Right lobe of liver (tissue), 4 donors: ENCODE results near the gene NDC1.

Source experiments
- CTCF ChIP-seq, 4 donors: fragments of 200-600 bp in 3 of 4; fragments of 450-650 bp in 1 of 4; IDR thresholded peaks; one replicate each; pipeline versions ENCODE4 v1.5.1 to v1.8.0; 2016 to 2022; ENCODE audit warnings: antibody characterized with exemption in 4 of 4, mild to moderate bottlenecking in 2 of 4
- POLR2A ChIP-seq: fragments of 450-650 bp; IDR thresholded peaks from one replicate; pipeline ENCODE4 v1.6.1; 2017; ENCODE audit warnings: antibody characterized with exemption, mild to moderate bottlenecking
- donor health status: DM: no; HTN: no; CAD: no.
- donor health status: DM: no; HTN: no; CAD: no.
- donor health status: DM: no; HTN: yes; CAD: no.

- TF ChIP-seq POLR2A, result no peak
- TF ChIP-seq CTCF (IDR thresholded peaks at IDR 0.05), result no peak
These were observed 112.8 kb downstream of the NDC1 start for GRCh38 chr1:53725238-53725689.
